Esophagus squamous epithelium (tissue), 5 donors: ENCODE results near the gene CTNNB1. TPM values are rescaled to one million over a fixed set of nuclear protein-coding genes. Genes with fewer than 3 reads are reported as not detected.

ENCODE experiments used
- DNase-seq: peaks from one replicate; lab custom pipeline; 2025; lab: John Stamatoyannopoulos, UW
- H3K27ac ChIP-seq, 4 donors: fragments of 200-600 bp; sonication (generic); one replicate each; pipeline ENCODE4 v1.5.1; 2016 to 2019; ENCODE audit warnings: mild to moderate bottlenecking in 1 of 4
- H3K27me3 ChIP-seq, 4 donors: fragments of 200-600 bp; sonication (generic); 1 replicate in 3 of 4; 2 replicates in 1 of 4; pipeline versions ENCODE4 v1.5.1 to v1.6.0; 2017 to 2021; ENCODE audit warnings: antibody characterized with exemption in 1 of 4
- H3K36me3 ChIP-seq, 3 donors: fragments of 200-600 bp; sonication (generic); one replicate each; pipeline ENCODE4 v1.5.1; 2016 to 2019
- H3K4me1 ChIP-seq, 3 donors: fragments of 200-600 bp; sonication (generic); one replicate each; pipeline ENCODE4 v1.5.1; 2017 to 2019
- H3K4me3 ChIP-seq, 4 donors: fragments of 200-600 bp; sonication (generic); 1 replicate in 3 of 4; 2 replicates in 1 of 4; pipeline ENCODE4 v1.5.1; 2016 to 2019; ENCODE audit warnings: mild to moderate bottlenecking in 2 of 4, moderate library complexity in 1 of 4
- H3K9me3 ChIP-seq, 3 donors: fragments of 200-600 bp; sonication (generic); one replicate each; pipeline ENCODE4 v1.5.1; 2016 to 2019
- POLR2A ChIP-seq, 4 donors: fragments of 450-650 bp; IDR thresholded peaks; one replicate each; pipeline ENCODE4 v1.6.1; 2017; ENCODE audit warnings: antibody characterized with exemption in 4 of 4, mild to moderate bottlenecking in 4 of 4, moderate library complexity in 3 of 4
- WGBS, 2 donors: methylation state at CpG; one replicate each; pipeline ENCODE4 v1.1.5; 2018; 5-methylcytosine and 5-hydroxymethylcytosine counted together
- intact Hi-C: fragments of 100-400 bp; cut with DNase I; formaldehyde crosslinking; loops from one replicate; pipeline ENCODE4 v1.15.0; 2022
- total RNA-seq, 4 donors: library from RNA; depleted of rRNA; stranded (reverse); fragments of >200 nt; gene quantifications; one replicate each; pipeline ENCODE4 v1.1.0, GENCODE V29; 2016
- TF ChIP-seq, protein P1 (sequence below), 6 experiments: fragments of 450-650 bp in 4 of 6; fragments of 200-600 bp in 2 of 6; sonication (generic) in 2 of 6; IDR thresholded peaks; one replicate each; pipeline ENCODE4 v1.5.1; 2016 to 2019; ENCODE audit warnings: antibody characterized with exemption in 6 of 6, mild to moderate bottlenecking in 4 of 6, moderate library complexity in 4 of 6
- donor health status: DM: yes; HTN: yes; CAD: no.

The CTNNB1 gene
- total RNA-seq, 4 donors from 2014 or later, result 219 to 430 (median 290) TPM

DNA sequence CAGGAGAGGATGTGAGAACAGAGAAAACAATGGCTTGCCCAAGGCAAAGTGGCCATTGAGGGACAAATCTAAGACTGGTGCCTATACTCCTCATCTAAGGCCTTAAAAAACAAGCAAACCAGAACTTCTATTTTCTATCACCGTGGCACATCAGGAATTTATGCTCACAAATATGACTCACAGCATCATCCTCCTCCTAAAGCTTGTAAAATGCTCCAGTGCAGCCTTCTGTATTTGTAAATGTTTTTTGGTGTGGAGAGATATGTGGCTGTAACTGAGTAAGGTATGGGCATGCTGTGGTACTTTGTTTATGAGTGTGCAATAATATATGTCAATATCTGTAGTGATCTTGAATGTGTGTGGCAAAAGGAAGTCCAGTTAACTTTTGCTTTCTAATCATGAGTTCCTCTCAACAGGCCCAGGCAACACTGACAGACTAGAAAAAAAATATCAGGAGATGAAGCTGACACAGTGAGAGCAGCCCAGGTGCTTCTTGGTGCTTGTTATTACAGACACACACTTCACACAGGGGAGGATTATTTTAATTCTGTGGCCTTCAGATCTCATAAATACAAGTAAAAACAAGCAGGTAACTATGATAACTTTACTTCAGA is 60.3 kb downstream of the CTNNB1 start:
- H3K9me3 ChIP-seq, result no peaks in the 10 kb centered on the region
- 19 to 52% methylated on average over 1 of the region's 1 CpG for WGBS, 2 donors
- no peak overlapping the region for H3K4me3 ChIP-seq
- H3K4me1 ChIP-seq, result no peaks in the 10 kb centered on the region
- H3K36me3 ChIP-seq, result no peaks in the 10 kb centered on the region
- H3K27me3 ChIP-seq, result no peaks in the 10 kb centered on the region
- intact Hi-C loops, result no loop called here
- TF ChIP-seq, protein P1, sequence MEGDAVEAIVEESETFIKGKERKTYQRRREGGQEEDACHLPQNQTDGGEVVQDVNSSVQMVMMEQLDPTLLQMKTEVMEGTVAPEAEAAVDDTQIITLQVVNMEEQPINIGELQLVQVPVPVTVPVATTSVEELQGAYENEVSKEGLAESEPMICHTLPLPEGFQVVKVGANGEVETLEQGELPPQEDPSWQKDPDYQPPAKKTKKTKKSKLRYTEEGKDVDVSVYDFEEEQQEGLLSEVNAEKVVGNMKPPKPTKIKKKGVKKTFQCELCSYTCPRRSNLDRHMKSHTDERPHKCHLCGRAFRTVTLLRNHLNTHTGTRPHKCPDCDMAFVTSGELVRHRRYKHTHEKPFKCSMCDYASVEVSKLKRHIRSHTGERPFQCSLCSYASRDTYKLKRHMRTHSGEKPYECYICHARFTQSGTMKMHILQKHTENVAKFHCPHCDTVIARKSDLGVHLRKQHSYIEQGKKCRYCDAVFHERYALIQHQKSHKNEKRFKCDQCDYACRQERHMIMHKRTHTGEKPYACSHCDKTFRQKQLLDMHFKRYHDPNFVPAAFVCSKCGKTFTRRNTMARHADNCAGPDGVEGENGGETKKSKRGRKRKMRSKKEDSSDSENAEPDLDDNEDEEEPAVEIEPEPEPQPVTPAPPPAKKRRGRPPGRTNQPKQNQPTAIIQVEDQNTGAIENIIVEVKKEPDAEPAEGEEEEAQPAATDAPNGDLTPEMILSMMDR (IDR thresholded peaks at IDR 0.05), result no peak
- TF ChIP-seq POLR2A (IDR thresholded peaks at IDR 0.05), result no peak
- no peak overlapping the region for H3K27ac ChIP-seq
- no peak for DNase-seq

- Histone ChIP-seq H3K9me3 (no peaks in the 10 kb centered on the region), H3K27ac (no peak overlapping the region), H3K4me3 (no peak overlapping the region), H3K4me1 (no peaks in the 10 kb centered on the region), H3K36me3 (no peaks in the 10 kb centered on the region), H3K27me3 (no peaks in the 10 kb centered on the region)
- DNase-seq, result no peak
- TF ChIP-seq, protein P1 (IDR thresholded peaks at IDR 0.05), result no peak
- no peak for TF ChIP-seq POLR2A (IDR thresholded peaks at IDR 0.05)
- 62 to 83% methylated on average over 3 of the region's 3 CpGs for WGBS, 2 donors
- intact Hi-C loops, result no loop called here
Observed at GRCh38 chr3:41260063-41260450, 60.8 kb downstream of the CTNNB1 start.

GRCh38 chr3:41265011-41265545 is 65.8 kb downstream of the CTNNB1 start:
- Histone ChIP-seq H3K27me3 (no peaks in the 10 kb centered on the region), H3K4me3 (no peak overlapping the region), H3K27ac (no peak overlapping the region), H3K4me1 (peaks cover 0 to 7% (median 0%) of the 10 kb centered on the region in 3 donors), H3K9me3 (no peaks in the 10 kb centered on the region), H3K36me3 (no peaks in the 10 kb centered on the region)
- intact Hi-C loops, result no loop called here
- 67 to 71% methylated on average over 5 to 10 of the region's 11 CpGs for WGBS, 2 donors
- DNase-seq, result no peak
- TF ChIP-seq POLR2A (IDR thresholded peaks at IDR 0.05), result no peak
- TF ChIP-seq, protein P1 (IDR thresholded peaks at IDR 0.05), result no peak

DNA sequence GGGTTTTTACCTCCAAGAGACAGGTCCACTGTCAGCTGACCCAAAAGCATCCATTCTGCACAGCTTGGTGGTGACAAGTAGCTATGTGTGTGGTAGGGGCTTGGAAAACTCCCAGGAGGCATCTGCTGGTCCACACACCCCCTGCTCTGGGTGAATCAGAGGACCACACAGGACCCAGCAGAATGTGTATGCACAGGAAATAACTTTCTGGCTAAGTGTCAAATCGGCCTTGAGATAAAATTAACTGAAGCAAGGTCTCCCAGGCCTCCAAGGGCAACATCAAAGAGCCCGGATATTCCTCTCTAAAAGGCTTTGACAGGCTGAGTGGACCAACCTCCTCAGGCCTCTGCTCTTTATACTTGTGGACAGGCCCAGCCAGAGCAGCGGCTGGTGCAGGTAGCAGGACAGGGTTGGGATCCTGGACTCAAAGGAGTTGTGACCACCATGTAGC is 66.5 kb downstream of the CTNNB1 start:
- H3K4me1 ChIP-seq, result peaks cover 0 to 7% (median 0%) of the 10 kb centered on the region in 3 donors
- intact Hi-C loops, result no loop called here
- DNase-seq, result no peak
- no peak overlapping the region for H3K27ac ChIP-seq
- no peaks in the 10 kb centered on the region for H3K27me3 ChIP-seq
- no peaks in the 10 kb centered on the region for H3K9me3 ChIP-seq
- no peak overlapping the region for H3K4me3 ChIP-seq
- no peak for TF ChIP-seq POLR2A (IDR thresholded peaks at IDR 0.05)
- TF ChIP-seq, protein P1 (IDR thresholded peaks at IDR 0.05), result no peak
- 0 to 60% methylated on average over 2 to 3 of the region's 3 CpGs for WGBS, 2 donors
- H3K36me3 ChIP-seq, result no peaks in the 10 kb centered on the region

DNA sequence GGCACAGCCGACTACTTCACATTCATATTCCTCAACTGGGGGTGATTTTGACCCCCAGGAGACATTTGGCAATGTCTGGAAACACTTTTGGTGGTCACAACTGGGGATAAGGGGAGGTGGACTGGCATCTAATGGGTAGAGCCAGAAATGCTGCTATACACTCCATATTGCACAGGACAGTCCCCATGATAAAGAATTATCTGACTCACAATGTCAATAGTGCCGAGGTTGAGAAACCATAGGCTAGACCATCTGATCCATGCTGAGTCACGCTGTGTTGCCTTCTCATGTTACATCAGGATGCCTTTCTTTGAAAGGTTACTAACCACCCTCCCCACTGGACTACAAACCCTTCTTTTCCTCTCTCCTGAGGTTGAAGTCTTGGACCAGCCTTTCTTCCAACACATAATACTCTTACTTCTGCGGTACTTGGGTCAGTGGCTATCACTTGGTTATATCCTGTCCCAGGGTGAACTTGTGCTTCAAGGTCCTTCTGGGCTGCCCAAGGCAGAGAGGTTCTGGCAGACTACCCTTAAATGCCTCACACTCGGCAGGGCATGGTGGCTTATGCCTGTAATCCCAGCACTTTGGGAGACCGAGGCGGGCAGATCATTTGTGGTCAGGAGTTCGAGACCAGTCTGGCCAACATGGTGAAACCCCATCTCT is 68.8 kb downstream of the CTNNB1 start:
- no peak for DNase-seq
- no peaks in the 10 kb centered on the region for H3K27me3 ChIP-seq
- no peak overlapping the region for H3K27ac ChIP-seq
- H3K9me3 ChIP-seq, result no peaks in the 10 kb centered on the region
- no peaks in the 10 kb centered on the region for H3K36me3 ChIP-seq
- intact Hi-C loops, result no loop called here
- TF ChIP-seq, protein P1 (IDR thresholded peaks at IDR 0.05), result no peak
- no peak for TF ChIP-seq POLR2A (IDR thresholded peaks at IDR 0.05)
- H3K4me1 ChIP-seq, result peaks cover 0 to 7% (median 0%) of the 10 kb centered on the region in 3 donors
- WGBS, 2 donors, result 62 to 74% methylated on average over 4 to 5 of the region's 8 CpGs
- H3K4me3 ChIP-seq, result no peak overlapping the region
